ENCODE measurements around the gene PSMA6.
"Not testable (repeated sequence)": the region's sequence is repeated elsewhere in the genome, so short reads cannot be mapped to it uniquely, and the experiment has no call there.

The PSMA6 gene

DNA sequence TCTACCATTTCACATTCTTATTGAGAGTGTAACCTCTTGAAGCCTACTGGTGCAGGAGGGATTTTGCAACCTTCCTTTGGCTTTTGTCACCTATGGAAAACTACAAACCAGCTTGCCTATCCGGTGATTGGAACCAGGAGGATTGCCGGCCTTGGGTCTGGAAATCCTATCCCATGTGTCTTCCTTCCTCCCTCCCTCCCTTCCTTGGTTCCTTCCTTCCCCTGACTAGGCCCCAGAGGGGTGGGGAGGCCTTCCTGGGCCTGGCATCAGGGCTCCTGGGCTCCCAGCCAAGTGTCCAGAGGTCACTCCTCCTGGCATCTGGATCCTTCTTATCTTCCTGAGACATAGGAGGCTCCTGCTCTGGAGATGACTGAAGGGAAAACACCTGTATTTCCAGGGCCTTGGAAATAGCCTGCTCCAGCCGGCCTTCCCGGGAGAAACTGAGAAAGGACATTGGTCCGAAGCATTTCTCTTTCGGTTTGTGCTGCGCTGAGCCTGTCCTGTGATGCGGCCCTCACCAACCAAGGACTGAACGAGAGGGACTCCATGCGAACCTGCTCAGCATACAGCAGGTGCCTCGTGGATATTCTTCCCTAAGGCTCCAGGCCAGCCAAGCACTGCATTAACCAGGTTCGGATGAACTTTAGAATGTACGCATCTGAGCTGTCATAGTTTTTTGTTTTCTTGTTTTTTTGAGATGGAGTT is 43.4 kb downstream of the PSMA6 start:
- DNase-seq (ENCODE audit: low read depth in 1 of 2, low spot score in 1 of 2), result no peak
- in situ Hi-C loops (cut with HindIII; ENCODE audit: low pct_unique_long_range_greater_than_20kb, low sequenced_read_pairs), result no loop called here
- no peak for TF ChIP-seq JUND (IDR thresholded peaks at IDR 0.05; ENCODE audit: low read depth)

- in situ Hi-C loops (cut with HindIII; ENCODE audit: low pct_unique_long_range_greater_than_20kb, low sequenced_read_pairs); DNase-seq (ENCODE audit: low read depth in 1 of 2, low spot score in 1 of 2): not testable (repeated sequence)
These were observed 44.0 kb downstream of the PSMA6 start for GRCh38 chr14:35336171-35336493.

- in situ Hi-C loops (cut with HindIII; ENCODE audit: low pct_unique_long_range_greater_than_20kb, low sequenced_read_pairs), result no loop called here
- peak; percentile 68 to 96 for DNase-seq (ENCODE audit: low read depth in 1 of 2, low spot score in 1 of 2)
- TF ChIP-seq JUND (IDR thresholded peaks at IDR 0.05; ENCODE audit: low read depth), result no peak
These were observed 44.5 kb downstream of the PSMA6 start for GRCh38 chr14:35336494-35337268.

- peak in 1 of 2 experiments; percentile 32 for DNase-seq (ENCODE audit: low read depth in 1 of 2, low spot score in 1 of 2)
These were observed 45.4 kb downstream of the PSMA6 start for GRCh38 chr14:35337269-35338255.

GRCh38 chr14:35338731-35339405 is 46.7 kb downstream of the PSMA6 start:
- TF ChIP-seq JUND (IDR thresholded peaks at IDR 0.05; ENCODE audit: low read depth), result no peak
- in situ Hi-C loops (cut with HindIII; ENCODE audit: low pct_unique_long_range_greater_than_20kb, low sequenced_read_pairs), result no loop called here
- DNase-seq (ENCODE audit: low read depth in 1 of 2, low spot score in 1 of 2), result no peak

More at GRCh38 chr14:35337269-35338255, 45.4 kb downstream of the PSMA6 start:
- in situ Hi-C loops (cut with HindIII; ENCODE audit: low pct_unique_long_range_greater_than_20kb, low sequenced_read_pairs), result no loop called here
- TF ChIP-seq JUND (IDR thresholded peaks at IDR 0.05; ENCODE audit: low read depth), result no peak

DNA sequence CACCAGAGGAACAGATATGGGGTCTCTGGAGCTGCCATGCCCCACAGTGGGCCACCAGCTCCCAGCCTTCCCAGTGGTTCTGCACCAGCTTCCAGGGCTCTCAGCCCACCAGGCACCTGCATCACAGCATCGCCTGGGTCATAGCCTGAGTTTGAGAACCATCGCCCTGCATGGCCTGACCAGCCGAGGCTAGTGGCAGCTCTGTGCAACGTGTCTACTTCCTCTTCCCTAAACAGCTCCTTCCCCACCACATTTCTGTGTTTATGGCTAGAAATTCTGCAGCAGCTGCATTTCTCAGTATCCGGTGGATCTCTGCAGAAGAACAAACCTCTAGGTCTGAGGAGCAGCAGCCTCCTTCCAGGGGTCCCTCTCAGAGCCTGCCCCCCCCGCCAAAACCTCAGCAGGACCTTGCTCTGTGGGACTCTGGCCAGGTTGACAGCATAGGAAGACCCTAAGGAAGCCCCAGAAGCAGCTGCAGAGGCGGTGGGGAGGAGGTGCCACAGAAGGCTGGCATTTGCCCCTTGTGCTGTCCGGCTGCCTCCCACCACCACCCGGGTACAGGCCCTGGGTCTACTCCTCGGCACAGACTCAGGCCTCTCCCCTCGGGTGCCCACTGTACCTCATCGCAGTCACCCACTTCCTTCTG is 47.7 kb downstream of the PSMA6 start:
- in situ Hi-C loops (cut with HindIII; ENCODE audit: low pct_unique_long_range_greater_than_20kb, low sequenced_read_pairs), result no loop called here

GRCh38 chr14:35340616-35341453 is 48.7 kb downstream of the PSMA6 start:
- DNase-seq (ENCODE audit: low read depth in 1 of 2, low spot score in 1 of 2), result no peak
- in situ Hi-C loops (cut with HindIII; ENCODE audit: low pct_unique_long_range_greater_than_20kb, low sequenced_read_pairs), result no loop called here
- TF ChIP-seq JUND (IDR thresholded peaks at IDR 0.05; ENCODE audit: low read depth), result no peak

More for the DNA sequence above, 47.7 kb downstream of the PSMA6 start:
- no peak for TF ChIP-seq JUND (IDR thresholded peaks at IDR 0.05; ENCODE audit: low read depth)
- no peak for DNase-seq (ENCODE audit: low read depth in 1 of 2, low spot score in 1 of 2)

GRCh38 chr14:35341454-35341750 is 49.2 kb downstream of the PSMA6 start:
- DNase-seq (ENCODE audit: low read depth in 1 of 2, low spot score in 1 of 2), result no peak
- in situ Hi-C loops (cut with HindIII; ENCODE audit: low pct_unique_long_range_greater_than_20kb, low sequenced_read_pairs), result no loop called here
- no peak for TF ChIP-seq JUND (IDR thresholded peaks at IDR 0.05; ENCODE audit: low read depth)

DNA sequence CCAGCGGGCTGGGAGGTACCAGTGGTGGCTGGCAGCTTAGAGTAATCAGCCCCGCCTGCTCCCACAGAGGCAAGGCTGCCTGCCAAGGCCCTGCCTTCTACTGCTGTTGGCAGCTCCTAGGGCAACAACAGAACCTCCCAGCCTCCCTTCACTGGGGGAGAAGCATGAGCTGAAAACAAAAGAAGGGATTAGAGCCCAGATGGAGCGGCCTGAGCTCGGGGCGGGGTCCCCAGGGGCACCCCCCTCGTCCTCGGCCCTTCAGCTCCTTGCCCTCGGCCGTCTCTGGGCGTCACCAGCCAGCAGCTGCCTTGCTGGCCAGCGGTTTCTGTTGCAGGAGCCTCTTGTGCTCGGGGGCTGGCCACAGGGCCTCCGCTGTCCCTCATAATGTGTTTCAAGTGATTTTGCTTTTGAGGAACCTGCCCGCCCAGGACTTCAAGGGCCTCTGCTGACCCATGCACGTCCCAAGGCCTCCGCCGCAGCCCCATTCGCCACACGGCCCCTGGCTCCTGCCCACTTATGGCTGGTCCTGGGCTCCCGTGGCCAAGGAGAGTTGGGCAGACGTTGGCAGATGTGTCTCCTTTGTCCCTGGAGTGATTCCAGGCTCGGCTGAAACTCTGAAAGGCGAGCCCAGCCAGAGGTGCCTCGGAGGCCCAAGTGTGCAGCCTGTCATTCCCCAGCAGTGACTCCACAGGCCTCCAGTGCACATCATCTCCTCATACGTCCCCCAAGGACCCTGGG is 49.7 kb downstream of the PSMA6 start:
- DNase-seq (ENCODE audit: low read depth in 1 of 2, low spot score in 1 of 2), result peak; percentile 85 to 98
- in situ Hi-C loops (cut with HindIII; ENCODE audit: low pct_unique_long_range_greater_than_20kb, low sequenced_read_pairs), result no loop called here
- no peak for TF ChIP-seq JUND (IDR thresholded peaks at IDR 0.05; ENCODE audit: low read depth)

DNA sequence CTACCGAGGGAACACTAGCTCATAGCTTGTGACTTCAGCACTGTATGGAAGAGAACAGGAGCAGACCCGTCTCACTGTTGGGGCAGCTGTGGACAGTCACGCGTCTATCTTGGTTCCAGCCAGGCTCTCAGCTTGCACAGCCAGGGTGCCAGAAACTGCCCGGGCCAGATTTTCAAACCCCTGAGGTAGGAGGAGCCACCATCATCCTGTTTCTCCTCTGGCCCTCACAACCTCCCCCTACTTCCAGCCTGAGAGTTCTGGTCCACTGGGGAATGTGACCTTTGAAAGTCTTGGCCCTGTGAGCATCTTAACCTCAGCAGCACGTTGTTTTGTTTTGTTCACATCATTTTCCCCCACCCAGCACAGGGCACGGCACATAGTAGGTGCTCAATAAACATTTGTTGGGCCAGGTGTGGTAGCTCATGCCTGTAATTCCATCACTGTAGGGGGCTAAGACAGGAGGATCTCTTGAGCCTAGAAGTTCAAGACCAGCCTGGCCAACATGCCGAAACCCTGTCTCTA is 50.4 kb downstream of the PSMA6 start:
- in situ Hi-C loops (cut with HindIII; ENCODE audit: low pct_unique_long_range_greater_than_20kb, low sequenced_read_pairs), result no loop called here
- DNase-seq (ENCODE audit: low read depth in 1 of 2, low spot score in 1 of 2), result peak in 1 of 2 experiments; percentile 85

More for the DNA sequence above, 50.4 kb downstream of the PSMA6 start:
- no peak for TF ChIP-seq JUND (IDR thresholded peaks at IDR 0.05; ENCODE audit: low read depth)
